H1 (cell line): Measurements from ENCODE around the gene DNAAF3. TPM values are rescaled to one million over a fixed set of nuclear protein-coding genes. Genes with fewer than 3 reads are reported as not detected.
A peak's percentile ranks its signal among the peaks of the same experiment; 100 is the strongest.

Experiments used
- CEBPB ChIP-seq: IDR thresholded peaks from 2 replicates; pipeline ENCODE4 v1.6.1; 2012; ENCODE audit warnings: low read depth, low read length
- CREB1 ChIP-seq: IDR thresholded peaks from 2 replicates; pipeline ENCODE4 v1.6.1; 2012; ENCODE audit warnings: inconsistent platforms
- CTBP2 ChIP-seq: IDR thresholded peaks from 2 replicates; pipeline ENCODE4 v1.7.0; 2011; ENCODE audit warnings: borderline replicate concordance, mild to moderate bottlenecking, moderate library complexity, mixed read lengths, low read length; ENCODE audit not compliant: insufficient read depth, insufficient read length
- HDAC2 ChIP-seq, 2 experiments: fragments of 300-600 bp in 1 of 2; sonication (generic) in 1 of 2; IDR thresholded peaks; 2 replicates each; pipeline ENCODE4 v1.6.1; 2011 to 2012; ENCODE audit warnings: low read depth in 2 of 2, low read length in 2 of 2, mild to moderate bottlenecking in 2 of 2, moderate library complexity in 2 of 2, borderline replicate concordance in 1 of 2, inconsistent platforms in 1 of 2
- JUN ChIP-seq: IDR thresholded peaks from 2 replicates; pipeline ENCODE4 v1.6.1; 2011; ENCODE audit warnings: low read depth, mild to moderate bottlenecking, improper control_type of control experiment, low read length
- JUND ChIP-seq: IDR thresholded peaks from 2 replicates; pipeline ENCODE4 v1.6.1; 2011; ENCODE audit warnings: mild to moderate bottlenecking, improper control_type of control experiment, low read length
- KDM1A ChIP-seq: fragments of 200-600, 300-600 bp; sonication (generic); IDR thresholded peaks from 2 replicates; pipeline ENCODE4 v1.7.1; 2016; ENCODE audit warnings: mild to moderate bottlenecking, low read length, borderline replicate concordance
- KDM4A ChIP-seq: IDR thresholded peaks from one replicate; pipeline ENCODE4 v1.7.1; 2012; ENCODE audit warnings: low read depth, mild to moderate bottlenecking, moderate library complexity, low read length, inconsistent platforms; ENCODE audit not compliant: severe bottlenecking
- KDM5A ChIP-seq: fragments of 200-600 bp; IDR thresholded peaks from 2 replicates; pipeline ENCODE4 v1.7.1; 2012; ENCODE audit warnings: mild to moderate bottlenecking, low read length, inconsistent platforms, mixed read lengths
- POLR2A ChIP-seq, 2 experiments: IDR thresholded peaks; 1 replicate in 1 of 2; 2 replicates in 1 of 2; pipeline ENCODE4 v1.6.1; 2011; ENCODE audit warnings: low read depth in 2 of 2, low read length in 2 of 2, mild to moderate bottlenecking in 2 of 2; ENCODE audit errors: control extremely low read depth in 1 of 2
- RXRA ChIP-seq: IDR thresholded peaks from 2 replicates; pipeline ENCODE4 v1.6.1; 2011; ENCODE audit warnings: low read depth, mild to moderate bottlenecking, low read length, moderate library complexity; ENCODE audit not compliant: insufficient read depth
- SAP30 ChIP-seq: fragments of 300-600 bp; sonication (generic); IDR thresholded peaks from 2 replicates; pipeline ENCODE4 v1.7.1; 2012; ENCODE audit warnings: low read length, moderate library complexity, mild to moderate bottlenecking, inconsistent platforms; ENCODE audit not compliant: insufficient read depth, insufficient replicate concordance
- SIN3A ChIP-seq, 2 experiments: IDR thresholded peaks in 1 of 2; conservative IDR thresholded peaks in 1 of 2; 2 replicates each; pipeline ENCODE4 v1.6.1; 2011 to 2012; ENCODE audit warnings: low read length in 2 of 2, improper control_type of control experiment in 1 of 2, low read depth in 1 of 2, mild to moderate bottlenecking in 1 of 2
- SP1 ChIP-seq: IDR thresholded peaks from 2 replicates; pipeline ENCODE4 v1.6.1; 2011; ENCODE audit warnings: low read depth, low read length
- SP2 ChIP-seq: IDR thresholded peaks from 2 replicates; pipeline ENCODE4 v1.6.1; 2012; ENCODE audit warnings: mild to moderate bottlenecking, low read length, inconsistent platforms
- TCF12 ChIP-seq: IDR thresholded peaks from 2 replicates; pipeline ENCODE4 v1.6.1; 2011; ENCODE audit warnings: low read depth, mild to moderate bottlenecking, low read length
- YY1 ChIP-seq: IDR thresholded peaks from 2 replicates; pipeline ENCODE4 v1.6.1; 2011; ENCODE audit warnings: low read depth, mild to moderate bottlenecking, low read length
- polyA plus RNA-seq, 7 experiments: library from polyadenylated mRNA; depleted of rRNA in 3 of 7; stranded (reverse) in 5 of 7; unstranded in 2 of 7; fragments of >200 nt in 5 of 7; fragments of 200-250 nt in 2 of 7; gene quantifications; 1 replicate in 5 of 7; 2 replicates in 1 of 7; 4 replicates in 1 of 7; pipeline versions ENCODE4 v1.2.1 to v1.2.3, GENCODE V29; 2011 to 2013; ENCODE audit warnings: missing spikeins in 2 of 7, mixed read lengths in 2 of 7
- total RNA-seq: library from RNA; stranded (reverse); fragmentation: NEBNext Ultra II Directional; extraction: Animal tissue kit (Norgen Biotek cat#: 25700); gene quantifications from 2 replicates; pipeline ENCODE4 v1.2.1, GENCODE V29; 2021
- TF ChIP-seq, protein P1 (sequence below): IDR thresholded peaks from 2 replicates; pipeline ENCODE4 v1.6.1; 2012; ENCODE audit warnings: inconsistent platforms
- TF ChIP-seq, protein P2 (sequence below), 3 experiments: IDR thresholded peaks; 1 replicate in 2 of 3; 2 replicates in 1 of 3; pipeline versions ENCODE4 v1.5.1 to v1.6.1; 2011; ENCODE audit warnings: low read length in 3 of 3, mild to moderate bottlenecking in 3 of 3, inconsistent platforms in 2 of 3, low read depth in 1 of 3, moderate library complexity in 1 of 3; ENCODE audit not compliant: insufficient read depth in 1 of 3; ENCODE audit errors: control extremely low read depth in 1 of 3
- TF ChIP-seq, protein P3 (sequence below): IDR thresholded peaks from 2 replicates; pipeline ENCODE4 v1.6.1; 2011; ENCODE audit warnings: low read length, improper control_type of control experiment

DNAAF3 gene
- total and polyA plus RNA-seq, 2 of the 8 experiments (the other 6 are each of a cell fraction or from before 2014, with no cell fraction given): 5.4 to 8.0 TPM

DNA sequence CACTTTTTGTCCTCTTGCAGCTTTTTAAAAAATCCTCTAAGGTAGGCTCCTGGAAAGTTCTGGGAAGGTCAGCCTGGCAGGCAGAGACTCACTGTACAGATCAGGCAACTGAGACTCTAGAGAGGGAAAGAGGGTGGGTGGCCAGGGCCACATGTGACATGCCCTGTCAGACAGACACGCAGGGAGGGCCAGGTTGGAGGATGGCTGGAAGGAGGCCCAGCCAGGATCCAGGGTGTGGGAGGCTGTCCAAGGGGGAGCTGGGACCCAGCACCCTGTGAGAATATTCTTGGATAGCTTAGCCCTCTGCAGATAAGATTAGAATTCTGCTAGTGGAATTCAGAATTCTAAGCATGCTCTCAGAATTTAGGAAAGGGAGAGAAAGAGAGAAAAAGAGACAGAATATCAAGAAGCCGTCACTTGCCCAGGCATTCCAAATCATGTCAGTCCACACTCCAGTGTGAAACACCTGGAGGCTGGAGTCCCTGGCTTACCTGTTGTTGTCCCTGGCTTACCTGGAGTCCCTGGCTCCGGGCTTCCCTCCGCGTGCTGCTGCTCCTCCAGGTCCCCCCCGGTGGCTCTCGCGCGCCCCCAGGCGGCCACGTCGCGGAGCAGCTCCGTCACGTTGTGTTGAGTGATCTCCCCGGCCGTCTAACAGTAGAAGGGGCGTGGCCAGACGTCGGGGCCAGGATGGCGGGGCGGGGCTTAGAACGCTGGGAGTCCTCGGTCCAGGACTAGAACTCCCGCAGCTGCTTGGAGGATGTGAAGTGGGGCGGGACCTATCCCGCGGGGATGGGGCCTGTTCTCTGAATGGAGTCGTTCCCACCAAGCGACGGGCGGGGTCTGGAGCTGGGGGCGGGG, 6.1 kb downstream of the DNAAF3 start (continued):
- no peak for TF ChIP-seq JUND
- TF ChIP-seq, protein P1, sequence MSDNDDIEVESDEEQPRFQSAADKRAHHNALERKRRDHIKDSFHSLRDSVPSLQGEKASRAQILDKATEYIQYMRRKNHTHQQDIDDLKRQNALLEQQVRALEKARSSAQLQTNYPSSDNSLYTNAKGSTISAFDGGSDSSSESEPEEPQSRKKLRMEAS: peak; percentile 88
- 0 out of 2 replicates have a peak, but pooled peaks have one; percentile 21 for TF ChIP-seq TCF12
- TF ChIP-seq SP1: peak; percentile 63; the same call in 1 of the 2 replicates
- TF ChIP-seq SIN3A (conservative IDR thresholded peaks at IDR 0.05 in 1 of 2, IDR thresholded peaks at IDR 0.05 in 1 of 2; ENCODE audit: low read depth in 1 of 2, low read length in 2 of 2): peak in 1 of 2 experiments; percentile 91; a peak in 2 of 4 replicates
- TF ChIP-seq, protein P2, sequence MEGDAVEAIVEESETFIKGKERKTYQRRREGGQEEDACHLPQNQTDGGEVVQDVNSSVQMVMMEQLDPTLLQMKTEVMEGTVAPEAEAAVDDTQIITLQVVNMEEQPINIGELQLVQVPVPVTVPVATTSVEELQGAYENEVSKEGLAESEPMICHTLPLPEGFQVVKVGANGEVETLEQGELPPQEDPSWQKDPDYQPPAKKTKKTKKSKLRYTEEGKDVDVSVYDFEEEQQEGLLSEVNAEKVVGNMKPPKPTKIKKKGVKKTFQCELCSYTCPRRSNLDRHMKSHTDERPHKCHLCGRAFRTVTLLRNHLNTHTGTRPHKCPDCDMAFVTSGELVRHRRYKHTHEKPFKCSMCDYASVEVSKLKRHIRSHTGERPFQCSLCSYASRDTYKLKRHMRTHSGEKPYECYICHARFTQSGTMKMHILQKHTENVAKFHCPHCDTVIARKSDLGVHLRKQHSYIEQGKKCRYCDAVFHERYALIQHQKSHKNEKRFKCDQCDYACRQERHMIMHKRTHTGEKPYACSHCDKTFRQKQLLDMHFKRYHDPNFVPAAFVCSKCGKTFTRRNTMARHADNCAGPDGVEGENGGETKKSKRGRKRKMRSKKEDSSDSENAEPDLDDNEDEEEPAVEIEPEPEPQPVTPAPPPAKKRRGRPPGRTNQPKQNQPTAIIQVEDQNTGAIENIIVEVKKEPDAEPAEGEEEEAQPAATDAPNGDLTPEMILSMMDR (IDR thresholded peaks at IDR 0.05; ENCODE audit: control extremely low read depth in 1 of 3, insufficient read depth in 1 of 3, low read depth in 1 of 3, low read length in 3 of 3): peak; percentile 93 to 98 (median 96)
- no peak for TF ChIP-seq RXRA
- TF ChIP-seq HDAC2 (IDR thresholded peaks at IDR 0.05; ENCODE audit: borderline replicate concordance in 1 of 2, low read depth in 2 of 2, low read length in 2 of 2): no peak
- no peak for TF ChIP-seq CTBP2
- TF ChIP-seq JUN: no peak
- no peak for TF ChIP-seq SAP30
- TF ChIP-seq KDM4A: no peak
- TF ChIP-seq YY1: no peak
- no peak for TF ChIP-seq SP2
- TF ChIP-seq, protein P3, sequence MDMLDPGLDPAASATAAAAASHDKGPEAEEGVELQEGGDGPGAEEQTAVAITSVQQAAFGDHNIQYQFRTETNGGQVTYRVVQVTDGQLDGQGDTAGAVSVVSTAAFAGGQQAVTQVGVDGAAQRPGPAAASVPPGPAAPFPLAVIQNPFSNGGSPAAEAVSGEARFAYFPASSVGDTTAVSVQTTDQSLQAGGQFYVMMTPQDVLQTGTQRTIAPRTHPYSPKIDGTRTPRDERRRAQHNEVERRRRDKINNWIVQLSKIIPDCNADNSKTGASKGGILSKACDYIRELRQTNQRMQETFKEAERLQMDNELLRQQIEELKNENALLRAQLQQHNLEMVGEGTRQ: 0 out of 2 replicates have a peak, but pooled peaks have one; percentile 15
- TF ChIP-seq CREB1: peak; percentile 90
- no peak for TF ChIP-seq KDM5A
- no peak for TF ChIP-seq KDM1A
- TF ChIP-seq POLR2A (IDR thresholded peaks at IDR 0.05; ENCODE audit: control extremely low read depth in 1 of 2, low read depth in 2 of 2, low read length in 2 of 2): no peak
- no peak for TF ChIP-seq CEBPB
